ENCODE data around the gene C19orf12. TPM values are rescaled to one million over a fixed set of nuclear protein-coding genes. Genes with fewer than 3 reads are reported as not detected.

Gene C19orf12
- polyA plus RNA-seq, 1 donor = 27.9 TPM

- no peak for DNase-seq
These were observed 15.2 kb downstream of the C19orf12 start for GRCh38 chr19:29699861-29700260.

GRCh38 chr19:29697523-29698261 lies 17.4 kb downstream of the C19orf12 start:
- no peak for DNase-seq

- no peak for DNase-seq
These were observed 18.6 kb downstream of the C19orf12 start for GRCh38 chr19:29696565-29696846.

- no peak for DNase-seq
These were observed 19.1 kb downstream of the C19orf12 start for GRCh38 chr19:29695765-29696564.

GRCh38 chr19:29694669-29695627 lies 20.1 kb downstream of the C19orf12 start:
- DNase-seq = peak; percentile 61

GRCh38 chr19:29694161-29694560 lies 20.9 kb downstream of the C19orf12 start:
- no peak for DNase-seq

- no peak for DNase-seq
These were observed 24.2 kb downstream of the C19orf12 start for GRCh38 chr19:29690842-29691241.

GRCh38 chr19:29687897-29688728 lies 26.9 kb downstream of the C19orf12 start:
- DNase-seq = no peak

- DNase-seq = peak; percentile 66
These were observed 27.7 kb downstream of the C19orf12 start for GRCh38 chr19:29687244-29687896.

GRCh38 chr19:29686285-29686805 lies 28.7 kb downstream of the C19orf12 start:
- no peak for DNase-seq

- no peak for DNase-seq
These were observed 29.7 kb downstream of the C19orf12 start for GRCh38 chr19:29685326-29685725.

- DNase-seq = no peak
These were observed 32.1 kb downstream of the C19orf12 start for GRCh38 chr19:29683009-29683408.

GRCh38 chr19:29682236-29682895 lies 32.7 kb downstream of the C19orf12 start:
- no peak for DNase-seq

- no peak for DNase-seq
These were observed 33.4 kb downstream of the C19orf12 start for GRCh38 chr19:29681422-29682235.

GRCh38 chr19:29680937-29681336 lies 34.1 kb downstream of the C19orf12 start:
- DNase-seq = no peak

- DNase-seq = no peak
These were observed 34.6 kb downstream of the C19orf12 start for GRCh38 chr19:29680447-29680846.

- no peak for DNase-seq
These were observed 35.4 kb downstream of the C19orf12 start for GRCh38 chr19:29679598-29680210.

GRCh38 chr19:29678484-29679106 lies 36.5 kb downstream of the C19orf12 start:
- DNase-seq = no peak
